Measurements from ENCODE around the gene SZT2. TPM values are rescaled to one million over a fixed set of nuclear protein-coding genes. Genes with fewer than 3 reads are reported as not detected.

The SZT2 gene
- 10 to 100 TPM; 34.8 to 50.5 TPM for total RNA-seq

DNA sequence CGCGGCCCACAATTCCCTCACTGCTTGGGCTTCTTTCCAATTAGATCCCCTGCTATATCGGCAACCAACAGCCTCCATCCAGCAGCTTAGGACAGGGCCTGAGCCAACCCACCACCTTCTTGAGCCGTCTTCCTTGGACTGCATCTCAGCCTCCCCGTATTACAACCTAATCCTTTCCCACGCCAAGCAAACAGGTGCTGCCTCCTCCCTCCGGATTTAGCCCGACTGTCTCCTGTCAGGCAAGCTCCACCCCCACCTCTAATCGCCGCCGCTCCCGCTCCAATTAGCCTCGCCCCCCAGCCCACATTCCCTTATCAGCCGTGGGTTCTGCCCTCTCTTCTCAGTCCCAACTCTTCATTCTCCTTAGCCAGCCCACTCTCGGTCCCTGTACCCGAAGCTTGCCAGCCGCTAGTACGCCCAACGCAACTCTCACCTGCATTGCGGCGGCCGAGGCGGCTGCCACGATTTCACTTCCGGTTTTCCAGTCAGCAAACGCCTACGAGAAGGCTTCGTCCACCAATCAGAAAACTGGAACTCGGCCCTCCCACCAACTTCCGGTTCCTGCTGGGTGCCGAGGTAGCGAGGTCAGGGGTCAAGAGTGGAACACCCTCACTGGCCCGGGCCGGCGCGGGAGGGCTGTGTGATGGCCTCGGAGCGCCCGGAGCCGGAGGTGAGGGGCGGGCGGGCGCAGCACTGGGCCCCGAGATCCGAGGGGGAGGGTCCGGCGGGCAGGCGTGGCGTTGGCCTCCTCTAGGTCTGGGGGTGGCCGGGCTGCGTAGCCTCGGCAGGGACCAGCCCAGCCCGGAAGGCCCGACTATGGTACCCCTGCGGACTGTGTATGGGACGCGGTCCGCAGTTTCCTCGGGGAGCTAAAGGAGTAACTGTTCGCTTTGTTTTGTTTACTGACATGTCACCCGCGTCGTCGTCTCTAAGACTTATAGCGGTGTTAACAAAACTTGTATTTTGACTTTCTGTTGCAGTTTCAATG is at the start of gene SZT2, which contains the start of gene MED8:
SZT2 (plus strand) TSS at position 574 of the 988 bp plus-strand sequence; CDS start at position 644, 70 bp downstream.
MED8 (minus strand) TSS at position 475 of the 988 bp plus-strand sequence; CDS start at position 439, 36 bp downstream.
- intact Hi-C loops (cut with DNase I) = no loop called here
- peak within 1 kb of the TSS; percentile 64 for H3K27ac ChIP-seq
- peaks cover 5% of the 10 kb centered on the region for H3K36me3 ChIP-seq
- peak; percentile 98 for DNase-seq
- peak within 1 kb of the TSS; percentile 95 for H3K4me3 ChIP-seq
- no peaks in the 10 kb centered on the region for H3K9me3 ChIP-seq
- TF ChIP-seq CTCF (IDR thresholded peaks at IDR 0.05) = no peak
- peak within 1 kb of the TSS; percentile 91 for H3K9ac ChIP-seq (ENCODE audit: low read depth in 2 of 2, low read length in 2 of 2)
- no peaks in the 10 kb centered on the region for H3K27me3 ChIP-seq
- peaks cover 10% of the 10 kb centered on the region for H3K4me1 ChIP-seq

DNA sequence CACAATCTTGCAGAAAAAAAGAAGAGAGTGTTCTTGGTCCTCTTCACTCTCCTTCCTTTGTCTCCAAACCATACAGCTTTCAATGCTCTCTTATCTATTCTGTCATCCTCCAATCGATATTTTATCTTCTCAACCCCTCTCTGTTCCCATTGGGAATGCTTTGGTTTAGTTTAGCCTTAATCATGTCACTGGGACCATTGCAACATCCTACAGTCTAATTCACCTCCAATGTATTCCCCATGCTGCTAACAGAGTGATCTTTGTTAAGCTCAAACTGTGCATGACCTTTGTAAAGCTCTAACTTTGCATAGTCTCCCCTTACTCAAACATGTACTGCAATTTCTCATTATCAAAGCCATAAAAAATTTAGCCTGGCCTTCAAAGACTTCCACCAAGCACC is 49.1 kb upstream of the SZT2 start:
- DNase-seq = no peak
- Histone ChIP-seq H3K27ac (no peak overlapping the region), H3K36me3 (no peaks in the 10 kb centered on the region), H3K4me3 (no peak overlapping the region), H3K27me3 (no peaks in the 10 kb centered on the region), H3K4me1 (no peaks in the 10 kb centered on the region), H3K9ac (ENCODE audit: low read depth in 2 of 2, low read length in 2 of 2) (no peak overlapping the region), H3K9me3 (no peaks in the 10 kb centered on the region)
- intact Hi-C loops (cut with DNase I) = no loop called here
- no peak for TF ChIP-seq CTCF (IDR thresholded peaks at IDR 0.05)

GRCh38 chr1:43344267-43344850 is 45.3 kb upstream of the SZT2 start:
- no peak overlapping the region for H3K9ac ChIP-seq (ENCODE audit: low read depth in 2 of 2, low read length in 2 of 2)
- no peak for DNase-seq
- TF ChIP-seq CTCF (IDR thresholded peaks at IDR 0.05) = no peak
- intact Hi-C loops (cut with DNase I) = no loop called here
- H3K36me3 ChIP-seq = no peaks in the 10 kb centered on the region
- no peak overlapping the region for H3K4me3 ChIP-seq
- H3K4me1 ChIP-seq = no peaks in the 10 kb centered on the region
- no peak overlapping the region for H3K27ac ChIP-seq
- no peaks in the 10 kb centered on the region for H3K9me3 ChIP-seq
- H3K27me3 ChIP-seq = no peaks in the 10 kb centered on the region

DNA sequence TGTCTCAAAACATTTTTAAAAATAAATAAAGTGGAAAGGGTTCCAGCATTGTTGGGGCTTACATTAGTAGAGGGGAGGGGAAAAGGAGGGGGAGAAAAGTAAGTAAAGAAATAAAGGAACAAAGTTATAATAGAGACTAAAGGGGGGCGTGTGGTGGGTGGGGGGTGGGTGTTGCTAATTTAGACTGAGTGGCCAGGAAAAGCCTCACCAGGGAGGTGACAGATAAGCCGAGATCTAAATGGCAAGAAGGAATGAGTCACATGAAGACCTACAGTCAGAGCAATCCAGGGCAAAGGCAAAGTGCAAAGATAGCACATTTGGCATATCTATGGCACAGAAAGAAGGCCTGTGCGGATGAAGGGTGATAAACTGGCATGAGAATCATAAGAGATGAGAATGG is 44.6 kb upstream of the SZT2 start:
- DNase-seq = peak; percentile 42
- Histone ChIP-seq H3K9me3 (no peaks in the 10 kb centered on the region), H3K36me3 (no peaks in the 10 kb centered on the region), H3K4me3 (no peak overlapping the region), H3K4me1 (no peaks in the 10 kb centered on the region), H3K27ac (no peak overlapping the region), H3K9ac (ENCODE audit: low read depth in 2 of 2, low read length in 2 of 2) (no peak overlapping the region), H3K27me3 (no peaks in the 10 kb centered on the region)
- TF ChIP-seq CTCF (IDR thresholded peaks at IDR 0.05) = no peak
- intact Hi-C loops (cut with DNase I) = no loop called here

GRCh38 chr1:43346636-43347035 is 43.1 kb upstream of the SZT2 start:
- Histone ChIP-seq H3K27ac (no peak overlapping the region), H3K4me3 (no peak overlapping the region), H3K27me3 (no peaks in the 10 kb centered on the region), H3K9ac (ENCODE audit: low read depth in 2 of 2, low read length in 2 of 2) (no peak overlapping the region), H3K36me3 (no peaks in the 10 kb centered on the region), H3K9me3 (no peaks in the 10 kb centered on the region), H3K4me1 (no peaks in the 10 kb centered on the region)
- intact Hi-C loops (cut with DNase I) = no loop called here
- DNase-seq = no peak
- no peak for TF ChIP-seq CTCF (IDR thresholded peaks at IDR 0.05)

All from colonic mucosa (tissue), 4 donors.